HCT116 (cell line): ENCODE results near the gene PKIB.

Experiments
- CTCF ChIP-seq, 3 experiments: fragments of 200-600 bp in 1 of 3; sonication (generic) in 1 of 3; IDR thresholded peaks in 2 of 3; conservative IDR thresholded peaks in 1 of 3; 2 replicates each; pipeline ENCODE4 v1.5.1; 2012 to 2017; ENCODE audit warnings: low read depth in 2 of 3, low read length in 2 of 3, antibody characterized with exemption in 1 of 3, borderline replicate concordance in 1 of 3, control low read depth in 1 of 3, mild to moderate bottlenecking in 1 of 3, mixed read lengths in 1 of 3, mixed run types in 1 of 3, moderate library complexity in 1 of 3; ENCODE audit not compliant: insufficient read depth in 1 of 3
- EZH2 ChIP-seq: fragments of 200-600 bp; sonication (generic); IDR thresholded peaks from 2 replicates; pipeline ENCODE4 v1.6.1; 2017; ENCODE audit warnings: antibody characterized with exemption, mixed run types
- JUND ChIP-seq: IDR thresholded peaks from 2 replicates; pipeline ENCODE4 v1.6.1; 2012
- POLR2A ChIP-seq: IDR thresholded peaks from 2 replicates; pipeline ENCODE4 v1.7.0; 2011; ENCODE audit warnings: borderline replicate concordance; ENCODE audit not compliant: insufficient read depth, insufficient read length; ENCODE audit errors: extremely low read depth
- SP1 ChIP-seq: IDR thresholded peaks from 2 replicates; pipeline ENCODE4 v1.6.1; 2012; ENCODE audit warnings: low read depth
- SRF ChIP-seq: IDR thresholded peaks from 2 replicates; pipeline ENCODE4 v1.6.1; 2012; ENCODE audit warnings: low read depth

- no peak for TF ChIP-seq JUND
- no peak for TF ChIP-seq POLR2A
- no peak for TF ChIP-seq SRF
- TF ChIP-seq EZH2 = no peak
- no peak for TF ChIP-seq CTCF (IDR thresholded peaks at IDR 0.05 in 2 of 3, conservative IDR thresholded peaks at IDR 0.05 in 1 of 3; ENCODE audit: borderline replicate concordance in 1 of 3, insufficient read depth in 1 of 3, low read depth in 2 of 3, low read length in 2 of 3)
- no peak for TF ChIP-seq SP1
Measured at GRCh38 chr6:122734529-122735395, 124.6 kb downstream of the PKIB start.
